NCI-H2196 (cell line): ENCODE results near the gene RPH3AL.
"Not testable (repeated sequence)": the region's sequence is repeated elsewhere in the genome, so short reads cannot be mapped to it uniquely, and the experiment has no call there.

Experiments used
- DNase-seq: peaks from one replicate; lab custom pipeline; 2025; ENCODE audit not compliant: unreplicated experiment; lab: John Stamatoyannopoulos, UW

The RPH3AL gene

DNA sequence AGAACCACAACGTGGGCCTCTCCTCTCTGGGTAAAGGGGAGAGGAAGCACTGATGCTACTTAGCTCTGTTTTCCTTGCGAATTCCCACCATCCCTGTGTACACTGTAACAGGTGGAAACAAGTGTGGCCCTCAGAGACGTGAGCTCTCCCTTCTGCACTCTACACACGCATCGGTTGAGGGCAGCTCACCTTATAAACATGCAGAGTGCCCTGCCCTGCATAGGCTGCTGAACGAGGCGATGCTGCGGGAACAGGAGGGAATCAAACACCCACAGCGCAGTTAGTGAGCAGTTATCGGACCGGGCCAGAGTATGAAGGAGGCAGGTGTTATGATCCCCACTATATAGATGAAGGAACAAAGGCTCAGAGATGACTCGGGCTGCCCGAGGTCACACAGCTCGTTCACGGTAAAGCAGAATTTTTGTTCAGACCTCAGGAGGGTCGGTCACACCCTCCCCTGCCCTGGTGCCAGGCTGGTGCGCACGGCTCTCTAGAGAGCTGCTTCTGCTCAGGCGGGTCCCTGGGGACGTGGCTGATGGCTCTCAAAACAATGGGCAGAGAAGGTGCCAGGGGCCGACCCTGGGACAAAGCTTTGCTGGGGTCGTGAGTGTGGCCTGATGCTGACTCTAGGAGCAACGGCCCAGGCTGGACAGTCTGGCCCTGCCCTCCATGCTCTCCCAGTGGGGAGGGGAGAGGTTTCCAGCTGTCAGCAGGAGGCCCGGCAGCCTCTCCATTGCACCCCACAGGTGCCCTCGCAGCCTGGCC lies 68.5 kb downstream of the RPH3AL start:
- no peak for DNase-seq

DNA sequence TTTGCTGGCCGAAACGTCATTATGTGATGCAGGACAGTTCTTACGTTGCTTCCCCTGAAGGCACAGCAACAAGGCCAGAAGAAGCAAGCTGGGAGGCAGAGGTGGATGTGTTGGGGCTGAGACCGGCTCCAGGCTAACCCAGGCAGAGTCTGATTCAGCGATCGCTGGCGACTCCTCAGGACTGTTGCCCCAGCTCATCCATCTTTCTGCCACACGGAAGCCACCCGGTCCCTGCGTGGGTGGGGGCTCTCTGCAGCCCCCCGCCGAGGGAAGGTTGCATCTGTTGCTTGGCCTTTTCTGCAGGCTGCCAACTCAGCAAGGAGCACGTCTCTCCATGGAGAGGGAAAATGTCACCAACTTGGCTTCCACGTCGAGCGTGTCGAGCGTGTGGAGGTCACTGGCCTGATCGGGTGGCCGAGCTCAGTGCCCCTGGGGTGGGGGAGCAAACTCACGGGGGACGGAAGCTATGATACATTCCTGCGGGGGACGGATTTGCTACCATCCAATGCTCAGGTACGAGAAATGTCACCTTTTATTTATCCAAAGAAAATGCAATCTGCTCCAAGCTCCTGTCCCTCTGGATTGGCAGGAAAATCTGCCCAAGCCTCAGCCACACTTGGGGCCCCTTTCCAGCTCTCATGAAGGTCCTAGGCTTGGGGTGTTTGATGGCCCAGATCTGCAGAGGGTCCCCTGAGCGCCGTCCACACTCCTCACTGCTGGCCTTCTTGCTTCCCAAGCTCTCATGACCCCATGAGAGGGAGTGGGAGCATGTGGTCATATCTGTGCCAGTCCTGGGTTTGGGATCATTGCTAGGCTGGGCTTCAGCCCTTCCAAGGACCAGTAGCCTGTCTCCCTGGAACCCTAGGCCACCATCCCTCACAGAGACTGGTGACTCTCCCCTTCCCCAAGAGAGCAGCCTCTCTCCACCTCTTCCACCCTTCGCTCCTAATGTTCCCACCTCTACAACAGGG lies 69.4 kb downstream of the RPH3AL start:
- no peak for DNase-seq

DNA sequence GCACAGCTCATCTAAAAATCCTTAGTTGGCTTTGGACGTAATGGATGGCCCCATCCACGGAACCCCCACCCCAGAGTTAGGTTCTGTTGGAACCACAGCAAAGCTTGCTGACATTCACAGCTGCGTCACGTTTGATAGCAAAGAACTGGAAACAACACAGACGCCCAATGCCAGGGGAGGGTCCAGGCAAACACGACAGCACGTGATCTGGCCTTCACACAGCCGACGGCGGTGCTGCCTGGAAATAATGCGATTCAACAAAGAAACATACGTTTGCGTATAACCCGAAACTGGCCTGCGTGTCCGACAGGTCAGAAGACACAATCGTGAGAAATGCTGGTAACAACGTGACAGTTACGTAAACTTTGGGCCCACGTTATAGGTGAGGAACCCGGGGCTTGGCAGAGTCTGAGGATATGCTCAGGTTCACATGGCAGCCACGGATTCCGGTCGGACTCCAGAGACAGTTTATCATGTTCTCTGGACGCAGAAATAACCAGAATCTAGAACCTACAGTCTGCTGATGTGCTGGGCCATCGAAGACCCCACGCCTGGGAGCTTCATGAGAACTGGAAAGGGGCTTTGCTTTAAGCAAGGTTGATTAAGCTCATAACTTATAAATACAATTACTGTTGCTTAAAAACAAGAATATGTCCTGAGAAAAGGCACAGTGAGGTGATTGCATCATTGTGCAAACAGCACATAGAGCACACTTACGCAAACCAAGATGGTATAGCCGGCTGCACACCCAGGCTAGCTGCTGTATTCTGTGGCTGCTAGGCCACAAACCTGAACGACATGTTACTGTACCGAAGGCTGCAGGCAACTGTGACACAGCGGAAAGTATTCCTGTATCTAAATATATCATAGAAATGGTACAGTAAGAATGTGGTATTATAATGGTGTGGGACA lies 70.4 kb downstream of the RPH3AL start:
- no peak for DNase-seq

DNA sequence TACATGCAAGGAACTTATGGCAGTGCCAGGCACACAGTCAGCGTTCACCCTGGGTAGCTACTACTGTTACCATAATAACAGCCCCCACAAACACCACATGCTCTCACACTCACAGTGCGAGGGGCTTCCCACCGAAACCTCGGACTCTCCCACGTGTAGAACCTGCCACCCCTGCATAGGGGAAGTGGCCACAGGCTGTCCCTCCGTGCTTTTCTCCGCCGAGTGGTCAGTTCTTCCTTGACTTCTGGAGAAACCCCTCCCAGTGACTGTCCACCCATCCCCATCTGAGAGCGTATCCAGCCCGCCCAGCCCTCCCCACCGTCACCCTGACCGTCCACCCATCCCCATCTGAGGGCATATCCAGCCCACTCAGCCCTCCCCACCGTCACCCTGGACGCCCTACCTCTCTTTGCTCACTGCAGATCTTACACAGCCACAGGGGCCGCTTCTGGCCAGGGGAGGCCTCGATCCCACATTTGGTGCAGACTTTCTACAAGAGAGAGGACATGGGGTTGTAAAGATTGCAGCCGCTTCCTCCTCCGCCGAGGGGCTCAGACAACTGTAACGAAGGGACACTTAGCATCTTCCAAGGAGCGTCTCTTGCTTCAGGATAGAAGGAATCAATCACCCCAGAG lies 71.1 kb downstream of the RPH3AL start:
- no peak for DNase-seq

DNA sequence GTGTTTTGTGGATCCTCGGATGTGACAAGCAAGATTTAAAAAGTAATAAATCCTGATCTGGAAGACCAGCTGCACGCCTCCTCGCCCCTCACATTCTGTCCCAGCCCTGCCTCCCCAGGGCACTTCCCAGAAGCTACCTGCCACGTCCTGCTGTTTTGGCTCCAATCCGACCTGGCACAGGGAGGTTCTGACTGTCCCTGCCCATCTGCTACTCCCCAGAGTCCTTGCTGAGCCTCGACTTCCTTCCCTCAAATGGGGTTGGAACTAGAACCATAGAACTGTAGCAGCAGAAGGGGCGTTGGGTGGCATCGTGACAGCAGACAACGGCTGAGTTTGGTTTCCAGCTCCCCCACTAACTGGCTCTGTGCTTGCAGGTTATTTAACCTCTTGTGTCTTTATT lies 71.7 kb downstream of the RPH3AL start:
- no peak for DNase-seq

DNA sequence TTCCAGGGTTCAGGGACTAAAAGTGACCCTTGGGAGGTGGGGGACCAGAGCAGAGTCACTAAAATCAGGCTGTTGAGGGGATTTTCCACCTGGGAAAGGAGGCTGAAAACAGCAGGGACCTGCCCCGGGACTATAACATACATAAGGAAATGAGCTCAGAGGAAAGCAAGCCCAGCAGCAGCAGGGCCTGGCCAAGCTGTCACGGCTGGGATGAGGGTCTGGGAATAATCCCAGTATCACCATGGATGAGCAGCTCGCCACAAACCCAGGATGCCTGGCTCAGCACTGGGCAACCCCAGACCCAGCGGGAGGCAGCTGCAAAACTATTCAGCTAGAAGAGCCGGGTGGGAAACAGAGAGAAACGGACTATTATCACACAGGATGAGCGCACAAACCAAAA lies 72.4 kb downstream of the RPH3AL start:
- no peak for DNase-seq

DNA sequence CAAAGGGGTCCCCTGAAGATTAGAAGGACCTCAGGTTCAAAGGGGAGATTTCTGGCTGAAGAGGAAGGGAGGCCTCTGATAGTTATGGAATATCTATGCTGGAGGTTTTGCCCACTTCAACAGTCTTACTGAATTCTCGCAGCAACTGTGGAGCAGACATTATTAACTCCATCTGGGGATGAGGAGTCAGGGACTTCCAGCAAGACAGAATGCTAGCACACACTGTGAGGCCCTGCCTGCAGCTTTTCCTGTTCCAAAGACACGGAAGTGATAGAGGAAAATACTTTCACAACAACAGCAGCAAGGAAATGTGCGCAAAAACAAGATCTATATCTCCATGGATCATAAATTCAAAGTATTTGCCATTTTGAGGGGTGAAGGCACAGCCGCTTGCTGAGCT lies 72.8 kb downstream of the RPH3AL start:
- no peak for DNase-seq

DNA sequence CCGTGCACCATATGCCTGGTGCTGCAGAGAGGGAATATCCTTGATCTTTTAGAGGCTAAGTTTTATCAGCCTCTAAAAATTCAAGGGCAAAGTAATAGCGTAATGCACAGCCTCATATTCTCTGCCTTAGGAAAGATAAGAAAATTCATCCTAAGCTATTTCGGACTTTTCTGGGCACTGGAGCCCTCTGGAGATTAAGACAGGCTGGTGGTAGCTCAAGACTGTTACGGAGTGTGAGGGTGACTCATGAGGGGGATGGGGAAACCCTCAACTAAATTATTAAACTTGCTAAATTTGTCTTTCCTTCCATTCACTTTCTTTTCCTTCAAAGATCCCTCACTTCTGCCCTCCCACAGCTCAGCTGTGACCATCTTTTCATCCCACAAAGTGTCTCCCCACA lies 73.3 kb downstream of the RPH3AL start:
- DNase-seq = no peak

DNA sequence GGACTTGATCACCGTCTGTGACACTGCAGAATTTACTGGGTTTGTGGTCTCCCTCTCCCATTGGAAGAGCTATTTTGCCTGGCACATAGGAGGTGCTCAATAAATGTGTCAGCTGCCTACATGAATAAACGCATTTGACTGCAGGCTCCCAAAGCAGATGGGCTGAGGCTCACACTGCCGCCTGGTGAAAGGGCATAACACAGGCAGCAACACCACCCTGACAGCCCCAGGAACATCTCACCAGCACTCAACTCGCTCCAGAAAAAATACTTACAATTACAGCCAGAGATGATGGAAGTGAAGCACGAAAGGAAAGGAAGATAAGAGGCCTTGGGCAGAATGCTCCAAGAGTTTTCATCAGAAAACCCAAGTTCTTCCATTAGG lies 73.9 kb downstream of the RPH3AL start:
- no peak for DNase-seq

DNA sequence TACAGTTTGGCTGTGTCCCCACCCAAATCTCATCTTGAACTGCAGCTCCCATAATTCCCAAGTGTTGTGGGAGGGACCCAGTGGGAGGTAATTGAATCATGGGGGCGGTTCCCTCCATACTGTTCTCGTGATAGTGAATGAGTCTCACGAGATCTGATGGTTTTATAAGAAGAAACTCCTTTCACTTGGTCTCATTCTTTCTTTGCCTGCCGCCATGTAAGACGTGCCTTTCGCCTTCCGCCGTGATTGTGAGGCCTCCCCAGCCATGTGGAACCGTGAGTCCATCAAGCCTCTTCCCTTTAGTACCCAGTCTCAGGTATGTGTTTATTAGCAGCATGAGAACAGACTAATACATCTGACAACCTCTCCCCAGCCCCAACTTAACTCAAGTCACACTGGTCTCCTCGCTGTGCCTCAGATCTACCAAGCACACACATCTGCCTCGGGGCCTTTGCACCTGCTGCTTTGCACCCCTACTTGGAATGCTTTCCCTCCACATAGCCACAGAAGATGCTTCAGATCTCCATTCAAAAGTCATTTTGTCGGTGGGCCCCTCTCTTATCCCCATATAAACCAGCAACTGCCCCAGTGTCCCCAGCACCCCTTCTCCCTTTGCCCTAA lies 74.4 kb downstream of the RPH3AL start:
- DNase-seq = no peak

DNA sequence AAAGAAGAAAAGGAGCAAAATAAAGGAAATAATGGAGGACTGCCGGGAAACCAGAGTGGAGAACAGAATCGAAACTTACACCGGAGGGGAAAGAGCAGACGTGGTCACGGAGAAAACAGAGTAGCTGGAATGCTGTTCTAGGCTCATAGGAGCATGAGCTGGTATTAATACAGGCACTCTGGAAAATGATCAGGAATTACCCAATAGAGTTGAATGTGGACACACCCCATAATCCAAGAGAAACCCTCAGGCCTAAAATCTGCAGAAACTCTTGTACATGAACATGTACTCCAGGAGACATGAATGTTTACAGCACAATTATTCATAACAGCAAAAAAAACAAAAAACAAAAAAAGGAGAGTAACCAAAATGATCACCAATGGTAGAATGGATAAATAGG lies 77.7 kb downstream of the RPH3AL start:
- DNase-seq = no peak

DNA sequence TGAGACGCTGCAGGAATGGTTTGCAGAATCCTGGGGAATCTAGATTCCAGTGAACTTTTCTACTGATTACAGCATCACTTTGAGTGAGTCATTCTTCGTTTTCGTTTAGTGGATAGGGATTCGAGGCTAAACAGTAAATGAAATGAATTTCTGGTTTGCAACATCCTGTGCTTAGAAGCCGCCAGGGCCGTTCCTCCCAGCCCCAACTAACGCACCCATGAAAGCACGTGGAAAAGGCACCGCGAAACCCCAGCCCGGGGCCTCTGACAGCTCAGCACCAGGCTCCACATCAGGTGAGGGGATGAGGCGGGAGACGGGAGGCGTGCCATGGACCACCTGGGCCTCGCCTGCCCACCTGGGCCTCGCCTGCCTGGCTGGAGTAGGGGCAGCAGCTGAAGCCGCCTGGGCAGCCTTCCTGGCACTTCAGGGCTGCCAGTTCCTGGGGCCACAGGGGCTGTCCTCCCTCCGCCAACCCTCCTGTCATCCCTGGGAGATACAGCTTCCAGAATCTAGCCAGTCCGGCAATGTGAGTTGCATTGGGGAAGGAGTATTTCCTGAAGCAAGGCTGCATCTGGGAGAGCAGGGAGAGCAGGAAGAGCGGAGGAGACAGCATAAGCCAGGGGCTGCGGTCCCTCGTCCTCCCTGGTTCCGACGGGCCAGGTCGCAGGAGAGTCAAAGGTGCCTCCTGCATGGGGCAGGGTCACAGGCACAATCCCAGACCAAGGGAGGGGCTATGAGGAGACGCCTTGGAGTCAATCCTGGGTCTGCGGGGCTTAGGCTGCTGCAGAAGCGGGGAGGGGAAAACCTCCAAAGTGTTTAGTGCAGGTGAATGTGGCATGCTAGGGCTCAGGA lies 78.4 kb downstream of the RPH3AL start:
- DNase-seq = no peak

DNA sequence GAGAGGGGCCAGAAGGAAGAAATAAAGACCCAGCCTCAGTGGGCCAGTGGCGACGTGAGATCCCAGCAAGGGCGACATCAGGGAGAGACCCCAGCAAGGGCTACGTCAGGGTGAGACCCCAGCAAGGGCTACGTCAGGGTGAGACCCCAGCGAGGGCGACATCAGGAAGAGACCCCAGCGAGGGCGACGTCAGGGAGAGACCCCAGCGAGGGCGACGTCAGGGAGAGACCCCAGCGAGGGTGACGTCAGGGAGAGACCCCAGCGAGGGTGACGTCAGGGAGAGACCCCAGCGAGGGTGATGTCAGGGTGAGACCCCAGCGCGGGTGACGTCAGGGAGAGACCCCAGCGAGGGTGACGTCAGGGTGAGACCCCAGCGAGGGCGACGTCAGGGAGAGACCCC lies 79.8 kb downstream of the RPH3AL start:
- not testable (repeated sequence) for DNase-seq

DNA sequence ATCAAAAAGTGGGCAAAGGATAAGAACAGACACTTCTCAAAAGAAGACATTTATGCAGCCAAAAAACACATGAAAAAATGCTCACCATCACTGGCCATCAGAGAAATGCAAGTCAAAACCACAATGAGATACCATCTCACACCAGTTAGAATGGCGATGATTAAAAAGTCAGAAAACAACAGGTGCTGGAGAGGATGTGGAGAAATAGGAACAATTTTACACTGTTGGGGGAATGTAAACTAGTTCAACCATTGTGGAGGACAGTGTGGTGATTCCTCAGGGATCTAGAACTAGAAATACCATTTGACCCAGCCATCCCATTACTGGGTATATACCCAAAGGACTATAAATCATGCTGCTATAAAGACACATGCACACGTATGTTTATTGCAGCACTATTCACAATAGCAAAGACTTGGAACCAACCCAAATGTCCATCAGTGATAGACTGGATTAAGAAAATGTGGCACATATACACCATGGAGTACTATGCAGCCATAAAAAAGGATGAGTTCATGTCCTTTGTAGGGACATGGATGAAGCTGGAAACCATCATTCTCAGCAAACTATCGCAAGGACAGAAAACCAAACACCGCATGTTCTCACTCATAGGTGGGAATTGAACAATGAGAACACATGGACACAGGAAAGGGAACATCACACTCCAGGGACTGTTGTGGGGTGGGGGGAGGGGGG lies 80.5 kb downstream of the RPH3AL start:
- not testable (repeated sequence) for DNase-seq

DNA sequence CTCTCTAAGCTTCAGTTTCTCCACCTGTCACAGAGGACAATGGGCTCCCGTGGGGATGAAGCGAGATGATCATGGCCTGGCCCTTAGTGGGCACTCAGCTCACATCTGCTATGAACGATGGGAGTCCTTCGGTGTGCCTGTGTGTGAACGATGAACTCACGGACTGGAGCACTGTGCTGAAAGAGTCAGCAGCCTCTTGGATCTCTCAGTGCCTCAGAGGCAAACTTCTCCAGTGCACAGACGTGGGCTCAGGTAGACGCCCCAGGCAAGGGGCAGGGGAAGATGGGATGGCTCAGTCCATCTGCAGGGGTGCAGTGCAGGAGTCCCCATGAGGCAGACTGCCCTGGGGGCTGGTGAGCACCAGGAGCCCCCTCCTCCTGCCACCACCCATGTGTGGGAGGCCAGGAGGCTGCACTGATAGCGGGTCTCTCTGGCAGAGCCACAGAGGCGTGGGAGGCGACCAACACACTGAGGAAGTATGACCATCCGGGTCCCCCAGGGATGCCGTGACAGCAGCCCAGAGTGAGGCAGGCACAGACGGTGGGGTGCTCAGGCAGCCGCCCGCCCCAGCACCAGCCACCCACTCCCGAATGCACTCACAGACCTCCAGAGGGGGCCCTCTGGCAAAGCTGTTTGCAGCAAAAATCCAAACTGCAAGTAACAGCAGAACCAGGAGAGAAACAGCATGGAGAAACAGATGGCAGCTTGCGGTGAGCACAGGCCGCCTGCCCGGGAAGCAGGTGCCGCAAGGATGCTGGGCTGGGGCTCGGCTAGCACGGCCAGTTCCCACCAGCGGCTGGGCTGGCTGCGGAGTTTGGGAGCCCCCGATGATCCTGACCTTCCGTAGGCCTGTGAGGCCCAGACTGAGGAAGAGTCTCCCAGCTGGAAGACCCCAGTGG lies 82.7 kb downstream of the RPH3AL start:
- DNase-seq = no peak

DNA sequence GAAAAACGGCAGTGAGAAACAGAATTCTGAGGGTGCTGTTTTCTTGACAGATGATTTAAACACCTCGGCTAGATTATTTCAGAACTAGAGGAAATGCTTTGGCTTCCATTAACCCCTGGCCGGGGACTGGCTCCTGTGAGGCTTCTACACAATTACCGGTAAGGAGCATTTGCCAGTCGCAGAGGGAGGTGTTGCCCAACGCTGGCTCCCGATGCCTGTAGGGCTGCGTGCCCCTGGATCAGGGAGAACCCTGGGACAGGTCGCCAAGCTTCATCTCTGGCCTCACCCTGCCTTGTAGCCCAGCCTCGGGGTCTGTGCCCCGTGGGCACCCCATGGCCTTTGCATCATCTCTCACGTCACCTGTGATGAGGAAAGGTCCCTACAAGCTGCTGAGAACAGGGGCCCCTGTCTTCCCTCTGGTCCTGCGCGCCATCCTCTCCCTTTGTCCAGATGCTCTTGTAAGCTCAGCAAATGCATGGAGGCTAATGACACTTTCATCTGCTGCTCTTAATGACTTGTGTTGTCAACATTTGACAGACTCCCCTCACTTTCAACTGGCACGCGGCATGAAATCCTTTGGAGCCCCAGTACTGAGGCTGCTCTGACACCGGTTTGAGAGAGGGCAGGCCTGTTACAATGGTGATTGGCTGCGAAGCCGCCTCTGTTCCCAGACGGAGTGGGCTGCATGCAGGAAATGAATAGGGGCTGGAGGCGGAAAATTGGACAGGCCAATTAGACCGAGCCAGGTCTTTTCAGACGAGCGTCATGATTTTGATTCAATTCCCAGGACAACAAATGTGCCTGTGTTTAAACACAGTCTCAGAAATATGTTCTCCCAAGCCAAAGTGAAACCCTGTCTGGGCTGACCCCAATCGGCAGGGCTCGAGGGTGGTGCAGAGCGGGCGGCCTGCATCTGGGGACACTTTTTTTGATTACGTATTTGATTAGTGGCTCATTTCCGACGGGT lies 85.6 kb downstream of the RPH3AL start:
- no peak for DNase-seq

DNA sequence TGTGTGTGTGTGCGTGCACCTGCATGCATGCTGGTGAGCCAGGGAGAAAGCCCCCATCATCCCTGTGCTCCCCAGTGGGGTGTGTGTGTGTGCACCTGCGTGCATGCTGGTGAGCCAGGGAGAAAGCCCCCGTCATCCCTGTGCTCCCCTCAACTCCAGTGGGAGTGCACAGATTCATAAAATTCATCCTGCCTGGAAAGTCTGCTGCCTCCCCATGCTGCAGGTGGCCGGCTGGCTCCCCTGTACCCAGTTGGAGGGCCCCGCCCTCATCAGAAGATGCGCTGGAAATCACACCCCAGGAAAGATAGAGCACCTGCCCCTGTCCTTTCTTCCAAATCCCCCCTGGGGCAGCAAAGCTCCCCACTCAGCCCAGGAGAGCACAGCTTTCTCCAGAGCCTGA lies 86.4 kb downstream of the RPH3AL start:
- no peak for DNase-seq
